Measurements from ENCODE around the gene SEPTIN8.

Gene SEPTIN8

GRCh38 chr5:132749506-132749905 is 27.5 kb downstream of the SEPTIN8 start:
- no peak for DNase-seq (ENCODE audit: low read depth in 2 of 2)

GRCh38 chr5:132748522-132749000 is 28.5 kb downstream of the SEPTIN8 start:
- DNase-seq (ENCODE audit: low read depth in 2 of 2): no peak

GRCh38 chr5:132747616-132748440 is 29.2 kb downstream of the SEPTIN8 start:
- peak; percentile 17 to 31 for DNase-seq (ENCODE audit: low read depth in 2 of 2)

GRCh38 chr5:132746954-132747615 is 30.0 kb downstream of the SEPTIN8 start, which contains the start of gene CCNI2:
Gene CCNI2 (plus strand): TSS chr5:132747426. CDS start chr5:132747496, 70 bp downstream.
- DNase-seq (ENCODE audit: low read depth in 2 of 2): peak; percentile 49 to 55

GRCh38 chr5:132746592-132746953 is 30.5 kb downstream of the SEPTIN8 start:
- DNase-seq (ENCODE audit: low read depth in 2 of 2): no peak

GRCh38 chr5:132744659-132745058 is 32.4 kb downstream of the SEPTIN8 start:
- DNase-seq (ENCODE audit: low read depth in 2 of 2): no peak

- no peak for DNase-seq (ENCODE audit: low read depth in 2 of 2)
Measured at GRCh38 chr5:132742626-132743025, 34.4 kb downstream of the SEPTIN8 start.

- DNase-seq (ENCODE audit: low read depth in 2 of 2): no peak
Measured at GRCh38 chr5:132742158-132742557, 34.9 kb downstream of the SEPTIN8 start.

- DNase-seq (ENCODE audit: low read depth in 2 of 2): no peak
Measured at GRCh38 chr5:132739232-132739631, 37.8 kb downstream of the SEPTIN8 start.

- DNase-seq (ENCODE audit: low read depth in 2 of 2): no peak
Measured at GRCh38 chr5:132737982-132738681, 38.9 kb downstream of the SEPTIN8 start.

- peak; percentile 97 to 98 for DNase-seq (ENCODE audit: low read depth in 2 of 2)
Measured at GRCh38 chr5:132736853-132737833, 39.9 kb downstream of the SEPTIN8 start, which contains the start of gene KIF3A. Gene KIF3A (minus strand): TSS chr5:132737546. CDS start chr5:132737419, 127 bp downstream.

- DNase-seq (ENCODE audit: low read depth in 2 of 2): no peak
Measured at GRCh38 chr5:132734687-132735086, 42.4 kb downstream of the SEPTIN8 start.

GRCh38 chr5:132733499-132734148 is 43.4 kb downstream of the SEPTIN8 start:
- no peak for DNase-seq (ENCODE audit: low read depth in 2 of 2)

- no peak for DNase-seq (ENCODE audit: low read depth in 2 of 2)
Measured at GRCh38 chr5:132729896-132730295, 47.1 kb downstream of the SEPTIN8 start.

- DNase-seq (ENCODE audit: low read depth in 2 of 2): no peak
Measured at GRCh38 chr5:132725745-132726144, 51.3 kb downstream of the SEPTIN8 start.

- no peak for DNase-seq (ENCODE audit: low read depth in 2 of 2)
Measured at GRCh38 chr5:132718544-132719312, 58.3 kb downstream of the SEPTIN8 start.

GRCh38 chr5:132714456-132715307 is 62.4 kb downstream of the SEPTIN8 start:
- no peak for DNase-seq (ENCODE audit: low read depth in 2 of 2)

- no peak for DNase-seq (ENCODE audit: low read depth in 2 of 2)
Measured at GRCh38 chr5:132708645-132709044, 68.4 kb downstream of the SEPTIN8 start.

- DNase-seq (ENCODE audit: low read depth in 2 of 2): no peak
Measured at GRCh38 chr5:132704875-132705274, 72.2 kb downstream of the SEPTIN8 start.
